SK-N-SH (cell line): ENCODE measurements around the gene ABLIM2. TPM values are rescaled to one million over a fixed set of nuclear protein-coding genes. Genes with fewer than 3 reads are reported as not detected.

Experiments
- CTCF ChIA-PET: fragments of 300-600, 350-600 bp; formaldehyde crosslinking; extraction: SDS; loops from one replicate; lab custom pipeline; 2021; lab: Yijun Ruan, JAX
- POLR2A ChIA-PET: fragments of 350-600 bp; sonication (Branson Sonifier 250); formaldehyde crosslinking; extraction: SDS; loops from one replicate; lab custom pipeline; 2020; ENCODE audit warnings: antibody characterized with exemption, inconsistent platforms; lab: Yijun Ruan, JAX
- DNase-seq: peaks from one replicate; pipeline ENCODE4 v3.0.0; 2012
- H2AFZ ChIP-seq: fragments of 200-600 bp; sonication (generic); 2 replicates; pipeline ENCODE4 v1.8.1; 2016; ENCODE audit warnings: antibody characterized with exemption, mild to moderate bottlenecking, low read depth
- H3F3A ChIP-seq: fragments of 200-600 bp; sonication (generic); replicated peaks from 2 replicates; pipeline ENCODE3; 2016; ENCODE audit warnings: antibody characterized with exemption, mild to moderate bottlenecking; ENCODE audit not compliant: insufficient read depth
- H3K27ac ChIP-seq, 2 experiments: fragments of 200-500 bp in 1 of 2; fragments of 200-600 bp in 1 of 2; sonication (Bioruptor generic) in 1 of 2; sonication (generic), shearing (Covaris generic) in 1 of 2; 2 replicates each; pipeline versions ENCODE4 v1.5.1 to v1.6.1; 2014 to 2016; ENCODE audit warnings: low read depth in 2 of 2, inconsistent platforms in 1 of 2, low read length in 1 of 2, mild to moderate bottlenecking in 1 of 2, mixed read lengths in 1 of 2
- H3K27me3 ChIP-seq: fragments of 200-600 bp; sonication (generic), shearing (Covaris generic); 2 replicates; pipeline ENCODE4 v1.6.1; 2016; ENCODE audit warnings: mixed run types; ENCODE audit not compliant: insufficient read depth
- H3K36me3 ChIP-seq, 2 experiments: fragments of 200-500 bp in 1 of 2; fragments of 200-600 bp in 1 of 2; sonication (Bioruptor generic) in 1 of 2; sonication (generic) in 1 of 2; replicated peaks in 1 of 2; 2 replicates each; pipeline versions ENCODE3 to v1.5.1; 2014 to 2016; ENCODE audit warnings: low read length in 1 of 2, mild to moderate bottlenecking in 1 of 2; ENCODE audit not compliant: insufficient read depth in 2 of 2, control insufficient read depth in 1 of 2
- H3K4me1 ChIP-seq, 2 experiments: fragments of 200-500 bp in 1 of 2; fragments of 200-600 bp in 1 of 2; sonication (Bioruptor generic) in 1 of 2; sonication (generic), shearing (Covaris generic) in 1 of 2; 2 replicates each; pipeline versions ENCODE4 v1.5.1 to v1.6.1; 2014 to 2016; ENCODE audit warnings: low read depth in 1 of 2, low read length in 1 of 2, mixed run types in 1 of 2; ENCODE audit not compliant: insufficient read depth in 2 of 2, control insufficient read depth in 1 of 2
- H3K4me2 ChIP-seq: fragments of 200-600 bp; sonication (generic), shearing (Covaris generic); 2 replicates; pipeline ENCODE4 v1.6.1; 2017; ENCODE audit warnings: mixed run types
- H3K4me3 ChIP-seq, 2 experiments: fragments of 200-500 bp in 1 of 2; fragments of 200-600 bp in 1 of 2; sonication (Bioruptor generic) in 1 of 2; sonication (generic), shearing (Covaris generic) in 1 of 2; 2 replicates each; pipeline versions ENCODE4 v1.5.1 to v1.8.1; 2014 to 2016; ENCODE audit warnings: low read depth in 2 of 2, inconsistent platforms in 1 of 2, low read length in 1 of 2, mild to moderate bottlenecking in 1 of 2, mixed read lengths in 1 of 2, moderate library complexity in 1 of 2
- H3K79me2 ChIP-seq: fragments of 200-600 bp; sonication (generic); 2 replicates; pipeline ENCODE4 v1.8.1; 2017; ENCODE audit warnings: mild to moderate bottlenecking; ENCODE audit not compliant: insufficient read depth
- H3K9ac ChIP-seq: fragments of 200-600 bp; sonication (generic); 2 replicates; pipeline ENCODE4 v1.6.1; 2017; ENCODE audit warnings: mixed run types
- H3K9me2 ChIP-seq: fragments of 200-600 bp; sonication (generic); 2 replicates; pipeline ENCODE4 v1.6.1; 2017; ENCODE audit warnings: mixed run types
- H3K9me3 ChIP-seq: fragments of 200-600 bp; sonication (generic); 2 replicates; pipeline ENCODE4 v1.6.1; 2017; ENCODE audit warnings: mixed run types, mild to moderate bottlenecking, moderate library complexity
- H4K20me1 ChIP-seq: fragments of 200-600 bp; sonication (generic); 2 replicates; pipeline ENCODE4 v1.6.1; 2017; ENCODE audit warnings: mild to moderate bottlenecking, mixed run types; ENCODE audit not compliant: insufficient read depth
- CHD2 ChIP-seq: fragments of 150-350 bp; IDR thresholded peaks from 2 replicates; pipeline ENCODE4 v1.6.1; 2018; ENCODE audit warnings: low read length; ENCODE audit not compliant: partially characterized antibody
- CTCF ChIP-seq: fragments of 200-600 bp; sonication (generic); IDR thresholded peaks from 2 replicates; pipeline ENCODE4 v1.6.1; 2017; ENCODE audit warnings: antibody characterized with exemption, mild to moderate bottlenecking, moderate library complexity
- ELF1 ChIP-seq: IDR thresholded peaks from 2 replicates; pipeline ENCODE4 v1.4.0; 2012
- EP300 ChIP-seq, 2 experiments: IDR thresholded peaks; 2 replicates each; pipeline versions ENCODE4 v1.4.0 to v1.6.1; 2012; ENCODE audit warnings: borderline replicate concordance in 1 of 2, low read depth in 1 of 2, low read length in 1 of 2
- EZH2phosphoT487 ChIP-seq: fragments of 200-600 bp; sonication (generic); IDR thresholded peaks from 2 replicates; pipeline ENCODE4 v1.6.1; 2017; ENCODE audit warnings: low read depth, mixed run types, mild to moderate bottlenecking, antibody characterized with exemption, moderate library complexity, borderline replicate concordance
- GATA2 ChIP-seq: sonication (generic); formaldehyde crosslinking; IDR thresholded peaks from 2 replicates; pipeline ENCODE4 v1.5.0; 2020; ENCODE audit warnings: mild to moderate bottlenecking, missing genetic modification reagents
- MAX ChIP-seq: IDR thresholded peaks from 2 replicates; pipeline ENCODE4 v1.4.0; 2012; ENCODE audit warnings: low read depth
- MEF2A ChIP-seq: IDR thresholded peaks from 2 replicates; pipeline ENCODE4 v1.4.0; 2012; ENCODE audit warnings: low read depth, borderline replicate concordance
- MXI1 ChIP-seq: IDR thresholded peaks from 2 replicates; pipeline ENCODE4 v1.6.1; 2012; ENCODE audit warnings: mild to moderate bottlenecking, low read depth, low read length, improper control_type of control experiment
- PBX3 ChIP-seq: IDR thresholded peaks from 2 replicates; pipeline ENCODE4; 2012
- POLR2AphosphoS5 ChIP-seq: IDR thresholded peaks from 2 replicates; pipeline ENCODE4 v1.6.1; 2012; ENCODE audit warnings: low read depth, low read length
- RAD21 ChIP-seq: IDR thresholded peaks from 2 replicates; pipeline ENCODE4 v1.6.1; 2012; ENCODE audit warnings: mild to moderate bottlenecking, low read length
- RCOR1 ChIP-seq: fragments of 150-350 bp; IDR thresholded peaks from 2 replicates; pipeline ENCODE4 v1.6.1; 2017; ENCODE audit warnings: antibody characterized with exemption, low read length
- RFX5 ChIP-seq: IDR thresholded peaks from 2 replicates; pipeline ENCODE4 v1.6.1; 2012; ENCODE audit warnings: mild to moderate bottlenecking, improper control_type of control experiment, low read length
- SIN3A ChIP-seq: IDR thresholded peaks from 2 replicates; pipeline ENCODE4 v1.6.1; 2012; ENCODE audit warnings: low read depth, mild to moderate bottlenecking, low read length, moderate library complexity, borderline replicate concordance
- TAF1 ChIP-seq: IDR thresholded peaks from 2 replicates; pipeline ENCODE4 v1.6.1; 2012; ENCODE audit warnings: low read depth, mild to moderate bottlenecking, low read length, moderate library complexity, borderline replicate concordance
- YY1 ChIP-seq: IDR thresholded peaks from 2 replicates; pipeline ENCODE4 v1.4.0; 2012; ENCODE audit warnings: low read depth, mild to moderate bottlenecking
- WGBS: methylation state at CpG from one replicate; pipeline ENCODE4 v1.1.6; 2017; ENCODE audit warnings: low lambda C conversion rate; 5-methylcytosine and 5-hydroxymethylcytosine counted together
- polyA plus RNA-seq, 3 experiments: library from polyadenylated mRNA; depleted of rRNA; stranded (reverse); fragments of >200 nt; gene quantifications; 2 replicates each; pipeline ENCODE4 v1.2.3, GENCODE V29; 2012
- TF ChIP-seq, protein P1 (sequence below): IDR thresholded peaks from 2 replicates; pipeline ENCODE4 v1.4.0; 2012; ENCODE audit warnings: low read depth, borderline replicate concordance

The ABLIM2 gene
- polyA plus RNA-seq, 1 of the 3 experiments (the other 2 are of a cell fraction): 0.53 TPM

DNA sequence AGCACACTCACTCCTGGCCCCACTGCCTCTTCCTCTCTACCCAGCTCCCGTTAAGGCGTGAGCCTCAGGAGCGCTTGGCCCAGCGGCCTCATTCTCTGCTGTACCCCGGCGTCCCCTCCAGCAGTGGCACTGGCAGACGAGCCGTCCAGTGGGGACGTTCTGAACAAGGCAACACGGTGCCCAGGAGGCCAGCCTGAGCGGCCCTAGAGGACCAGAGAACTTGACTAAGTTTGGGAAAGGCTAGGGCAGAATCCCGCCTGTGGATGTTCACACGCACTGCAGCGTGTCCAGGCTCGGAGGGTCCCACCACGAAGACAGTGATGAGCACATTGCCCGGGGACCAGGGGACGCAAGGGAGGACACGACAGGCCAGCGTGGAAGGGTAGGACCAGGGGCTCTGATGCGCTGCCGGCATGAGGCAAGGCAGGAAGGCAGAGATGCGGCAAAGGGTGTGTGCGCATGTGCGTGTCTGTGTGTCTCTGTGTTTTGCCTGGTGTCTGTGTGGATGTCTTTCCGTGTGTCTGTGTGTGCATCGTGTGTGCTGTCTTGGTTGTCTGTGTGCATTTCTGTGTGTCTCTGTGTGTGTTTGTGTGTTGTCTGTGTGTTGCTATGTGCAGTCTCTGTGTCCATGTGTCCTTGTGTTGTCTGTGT lies 89.4 kb downstream of the ABLIM2 start:
- Histone ChIP-seq H3K9me2 (no peaks in the 10 kb centered on the region), H3K27ac (no peak overlapping the region), H2AFZ (no peak overlapping the region), H3K79me2 (no peaks in the 10 kb centered on the region), H3K4me3 (no peak overlapping the region), H4K20me1 (no peaks in the 10 kb centered on the region), H3K9me3 (no peaks in the 10 kb centered on the region), H3K27me3 (no peaks in the 10 kb centered on the region), H3K9ac (no peak overlapping the region), H3F3A (no peaks in the 10 kb centered on the region), H3K4me1 (peaks cover 0 to 17% of the 10 kb centered on the region in 2 experiments; a peak in 1 of 4 replicates), H3K36me3 (no peaks in the 10 kb centered on the region), H3K4me2 (no peak overlapping the region)
- DNase-seq: no peak
- 67% methylated on average over 16 of the region's 27 CpGs for WGBS
- POLR2A ChIA-PET: no interaction called here
- CTCF ChIA-PET: interaction anchor here (0.6 kb wide), 1 partner anchor 360 kb away, joined by 3 read pairs; no protein-coding TSS in a partner anchor
- no peak for TF ChIP-seq SIN3A
- no peak for TF ChIP-seq MEF2A
- TF ChIP-seq MXI1: no peak
- no peak for TF ChIP-seq RCOR1
- TF ChIP-seq RFX5: no peak
- TF ChIP-seq EZH2phosphoT487: no peak
- TF ChIP-seq TAF1: no peak
- no peak for TF ChIP-seq YY1
- no peak for TF ChIP-seq RAD21
- TF ChIP-seq MAX: no peak
- no peak for TF ChIP-seq PBX3
- TF ChIP-seq CHD2: no peak
- TF ChIP-seq POLR2AphosphoS5: no peak

- POLR2A ChIA-PET: no interaction called here
- H3K9ac ChIP-seq: no peak overlapping the region
Measured at GRCh38 chr4:8067945-8068896, 90.4 kb downstream of the ABLIM2 start.

More at GRCh38 chr4:8067945-8068896, 90.4 kb downstream of the ABLIM2 start:
- TF ChIP-seq CTCF (no peak), RFX5 (no peak), ELF1 (no peak), EP300 (IDR thresholded peaks at IDR 0.05; ENCODE audit: borderline replicate concordance in 1 of 2, low read depth in 1 of 2, low read length in 1 of 2) (no peak), GATA2 (CRISPR knock-in tag) (no peak)
- TF ChIP-seq, protein P1, sequence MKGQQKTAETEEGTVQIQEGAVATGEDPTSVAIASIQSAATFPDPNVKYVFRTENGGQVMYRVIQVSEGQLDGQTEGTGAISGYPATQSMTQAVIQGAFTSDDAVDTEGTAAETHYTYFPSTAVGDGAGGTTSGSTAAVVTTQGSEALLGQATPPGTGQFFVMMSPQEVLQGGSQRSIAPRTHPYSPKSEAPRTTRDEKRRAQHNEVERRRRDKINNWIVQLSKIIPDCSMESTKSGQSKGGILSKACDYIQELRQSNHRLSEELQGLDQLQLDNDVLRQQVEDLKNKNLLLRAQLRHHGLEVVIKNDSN: no peak
- no peaks in the 10 kb centered on the region for H3K27me3 ChIP-seq
- no peak overlapping the region for H3K4me3 ChIP-seq
- no peak overlapping the region for H3K27ac ChIP-seq
- 68% methylated on average over 26 of the region's 28 CpGs for WGBS
- no peak overlapping the region for H2AFZ ChIP-seq
- no peak for DNase-seq
- no peaks in the 10 kb centered on the region for H3F3A ChIP-seq
- H4K20me1 ChIP-seq: no peaks in the 10 kb centered on the region
- H3K4me1 ChIP-seq: peaks cover 0 to 15% of the 10 kb centered on the region in 2 experiments; a peak in 1 of 4 replicates
- H3K36me3 ChIP-seq: no peaks in the 10 kb centered on the region
- H3K9me3 ChIP-seq: no peaks in the 10 kb centered on the region
- no peak overlapping the region for H3K4me2 ChIP-seq
- CTCF ChIA-PET: interaction anchor here (0.6 kb wide), 1 partner anchor 361 kb away, joined by 3 read pairs; no protein-coding TSS in a partner anchor
- no peaks in the 10 kb centered on the region for H3K79me2 ChIP-seq
- no peaks in the 10 kb centered on the region for H3K9me2 ChIP-seq
